Measurements from ENCODE around the gene SIN3A. TPM values are rescaled to one million over a fixed set of nuclear protein-coding genes. Genes with fewer than 3 reads are reported as not detected.

Gene SIN3A
- total and polyA plus RNA-seq, 9 of the 15 experiments (the other 6 are each of a cell fraction or from before 2014, with no cell fraction given): 11.1 to 70.3 (median 25.3) TPM

DNA sequence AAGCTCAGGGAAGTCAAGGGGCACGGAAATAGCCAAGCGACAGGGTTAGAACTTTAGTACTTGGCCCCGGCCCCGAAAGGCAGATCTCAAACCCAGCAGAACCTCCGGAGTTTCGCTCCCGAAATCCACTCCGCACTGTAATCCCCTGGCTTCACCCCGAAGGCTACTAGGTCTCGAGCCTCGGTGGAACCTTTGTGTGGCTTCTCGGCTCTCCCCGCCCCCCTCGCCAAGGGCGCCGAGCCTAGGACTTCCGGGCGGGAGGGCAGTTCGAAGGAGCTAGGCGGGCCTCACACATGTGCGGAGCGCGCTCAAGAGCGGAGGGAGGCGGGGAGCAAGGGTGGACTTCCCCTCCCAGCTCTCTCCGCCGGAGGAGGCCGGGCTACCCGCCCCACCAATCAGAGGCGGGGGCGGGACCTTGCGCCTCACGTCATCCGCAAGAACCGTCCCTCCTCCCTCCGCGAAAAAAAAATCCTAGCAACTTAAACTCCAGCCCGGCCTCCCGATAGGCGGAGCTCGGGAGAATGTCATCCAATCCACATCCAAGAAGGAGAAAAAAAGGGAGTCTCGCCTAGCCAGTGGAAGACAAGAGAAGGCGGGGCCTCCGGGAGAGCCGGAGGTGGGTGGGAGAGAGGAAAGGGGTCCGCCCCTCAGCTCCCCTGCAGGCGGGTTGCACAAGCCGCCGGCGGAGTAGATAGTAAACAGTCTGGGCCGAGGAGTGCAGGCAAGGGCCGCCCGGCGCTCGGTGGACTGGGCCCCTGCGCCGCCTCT lies 2.4 kb upstream of the SIN3A start (continued):
- TF ChIP-seq NRF1 (conservative IDR thresholded peaks at IDR 0.05 in 1 of 2, IDR thresholded peaks at IDR 0.05 in 1 of 2) (peak; percentile 89 to 91), ZNF507 (tag; conservative IDR thresholded peaks at IDR 0.05) (no peak), SREBF2 (CRISPR knock-in tag; IDR thresholded peaks at IDR 0.05) (no peak), KLF6 (CRISPR knock-in tag; IDR thresholded peaks at IDR 0.05; ENCODE audit: borderline replicate concordance) (no peak), JUN (IDR thresholded peaks at IDR 0.05; ENCODE audit: borderline replicate concordance, low read depth, low read length) (peak; percentile 15; the same call in 1 of the 2 replicates), JUN (CRISPR knock-in tag; IDR thresholded peaks at IDR 0.05; ENCODE audit: borderline replicate concordance) (peak; percentile 74; the same call in 1 of the 2 replicates), BRD4 (IDR thresholded peaks at IDR 0.05) (peak; percentile 56; the same call in 1 of the 2 replicates), ELF1 (tag; IDR thresholded peaks at IDR 0.05) (peak; percentile 84), ZNF668 (CRISPR knock-in tag; IDR thresholded peaks at IDR 0.05) (no peak), RBM25 (IDR thresholded peaks at IDR 0.05; ENCODE audit: low read depth, low read length, severe bottlenecking) (peak; percentile 50), SIN3B (IDR thresholded peaks at IDR 0.05; ENCODE audit: low read depth) (peak; percentile 61; the same call in 1 of the 2 replicates), CREB3L1 (IDR thresholded peaks at IDR 0.05; ENCODE audit: borderline replicate concordance, low read depth) (peak; percentile 69; the same call in 1 of the 2 replicates), ZNF778 (CRISPR knock-in tag; IDR thresholded peaks at IDR 0.05) (no peak), WHSC1 (IDR thresholded peaks at IDR 0.05; ENCODE audit: low read length) (no peak), MEIS2 (IDR thresholded peaks at IDR 0.05; ENCODE audit: partially characterized antibody) (no peak), SMARCA5 (IDR thresholded peaks at IDR 0.05) (no peak), BACH1 (tag; IDR thresholded peaks at IDR 0.05) (no peak), FOS (IDR thresholded peaks at IDR 0.05; ENCODE audit: extremely low read depth, insufficient read length) (peak; percentile 76), ZBTB11 (CRISPR knock-in tag; IDR thresholded peaks at IDR 0.05) (peak in 2 of 3 experiments; percentile 24 to 93; a peak in 3 of 6 replicates), NCOR1 (IDR thresholded peaks at IDR 0.05) (no peak), ZNF12 (CRISPR knock-in tag; IDR thresholded peaks at IDR 0.05) (no peak)
- TF ChIP-seq, protein P1, sequence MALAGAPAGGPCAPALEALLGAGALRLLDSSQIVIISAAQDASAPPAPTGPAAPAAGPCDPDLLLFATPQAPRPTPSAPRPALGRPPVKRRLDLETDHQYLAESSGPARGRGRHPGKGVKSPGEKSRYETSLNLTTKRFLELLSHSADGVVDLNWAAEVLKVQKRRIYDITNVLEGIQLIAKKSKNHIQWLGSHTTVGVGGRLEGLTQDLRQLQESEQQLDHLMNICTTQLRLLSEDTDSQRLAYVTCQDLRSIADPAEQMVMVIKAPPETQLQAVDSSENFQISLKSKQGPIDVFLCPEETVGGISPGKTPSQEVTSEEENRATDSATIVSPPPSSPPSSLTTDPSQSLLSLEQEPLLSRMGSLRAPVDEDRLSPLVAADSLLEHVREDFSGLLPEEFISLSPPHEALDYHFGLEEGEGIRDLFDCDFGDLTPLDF (CRISPR knock-in tag; IDR thresholded peaks at IDR 0.05): no peak

All from K562 (cell line).